Fibroblast of lung (primary cell): ENCODE measurements around the gene ARPC2. TPM values are rescaled to one million over a fixed set of nuclear protein-coding genes. Genes with fewer than 3 reads are reported as not detected.

Experiments
- DNase-seq, 2 donors: peaks; one replicate each; pipeline versions ENCODE4 v3.0.0 to v3.0.0-alpha.2; 2010; ENCODE audit warnings: low read depth in 2 of 2
- H2AFZ ChIP-seq: 2 replicates; pipeline ENCODE4 v1.5.1; 2012; ENCODE audit warnings: low read length, control low read depth, inconsistent platforms
- H3K27ac ChIP-seq: 2 replicates; pipeline ENCODE4 v1.5.1; 2011; ENCODE audit warnings: low read length, control low read depth; ENCODE audit not compliant: insufficient read depth
- H3K27me3 ChIP-seq: 2 replicates; pipeline ENCODE4 v1.5.1; 2011; ENCODE audit warnings: mild to moderate bottlenecking, low read length; ENCODE audit not compliant: control insufficient read depth, insufficient read depth
- H3K36me3 ChIP-seq: 2 replicates; pipeline ENCODE4 v1.5.1; 2011; ENCODE audit warnings: low read length; ENCODE audit not compliant: control insufficient read depth, insufficient read depth
- H3K4me1 ChIP-seq: 2 replicates; pipeline ENCODE4 v1.5.1; 2011; ENCODE audit warnings: low read length; ENCODE audit not compliant: control insufficient read depth, insufficient read depth; ENCODE audit errors: extremely low read depth
- H3K4me2 ChIP-seq: 2 replicates; pipeline ENCODE4 v1.5.1; 2011; ENCODE audit warnings: low read length, control low read depth; ENCODE audit not compliant: insufficient read depth; ENCODE audit errors: extremely low read depth
- H3K4me3 ChIP-seq, 4 experiments: fragments of 200-600 bp in 1 of 4; sonication (generic) in 1 of 4; replicated peaks in 1 of 4; 2 replicates each; pipeline ENCODE4 v1.5.1; 2011 to 2016; ENCODE audit warnings: low read length in 4 of 4, low read depth in 3 of 4, mild to moderate bottlenecking in 3 of 4, control low read depth in 2 of 4, inconsistent platforms in 1 of 4, mixed read lengths in 1 of 4; ENCODE audit not compliant: insufficient read depth in 1 of 4; ENCODE audit errors: control extremely low read depth in 1 of 4
- H3K79me2 ChIP-seq: 2 replicates; pipeline ENCODE4 v1.5.1; 2012; ENCODE audit warnings: mild to moderate bottlenecking, low read length, inconsistent platforms; ENCODE audit not compliant: control insufficient read depth, insufficient read depth
- H3K9ac ChIP-seq: 2 replicates; pipeline ENCODE4 v1.5.1; 2011; ENCODE audit warnings: mild to moderate bottlenecking, low read length, control low read depth; ENCODE audit not compliant: insufficient read depth
- H3K9me3 ChIP-seq: 2 replicates; pipeline ENCODE4 v1.5.1; 2012; ENCODE audit warnings: low read depth, low read length; ENCODE audit not compliant: control insufficient read depth, insufficient read depth
- H4K20me1 ChIP-seq: 2 replicates; pipeline ENCODE4 v1.5.1; 2011; ENCODE audit warnings: low read length; ENCODE audit not compliant: control insufficient read depth, insufficient read depth; ENCODE audit errors: extremely low read depth
- EZH2 ChIP-seq: IDR thresholded peaks from 2 replicates; pipeline ENCODE4 v1.5.1; 2012; ENCODE audit warnings: low read length, control low read depth, mild to moderate bottlenecking; ENCODE audit errors: missing control alignments
- polyA plus RNA-seq, 2 donors: library from polyadenylated mRNA; depleted of rRNA in 1 of 2; stranded (reverse) in 1 of 2; unstranded in 1 of 2; fragments of >200 nt; gene quantifications; 2 replicates each; pipeline ENCODE4 v1.2.1, GENCODE V29; 2011 to 2012; ENCODE audit warnings: missing spikeins in 1 of 2
- total RNA-seq: library from RNA; depleted of rRNA; stranded (reverse); fragments of >200 nt; gene quantifications from 2 replicates; pipeline ENCODE4 v1.2.1, GENCODE V29; 2014
- TF ChIP-seq, protein P1 (sequence below), 2 donors: IDR thresholded peaks in 1 of 2; conservative IDR thresholded peaks in 1 of 2; 1 replicate in 1 of 2; 2 replicates in 1 of 2; pipeline ENCODE4 v1.5.1; 2011 to 2012; ENCODE audit warnings: low read length in 2 of 2, control low read depth in 1 of 2, inconsistent platforms in 1 of 2, low read depth in 1 of 2, mild to moderate bottlenecking in 1 of 2

The ARPC2 gene
- total and polyA plus RNA-seq, 2 donors (not counting 1 experiment from before 2014, with no cell fraction given): 199 to 893 TPM

- Histone ChIP-seq H2AFZ (no peak overlapping the region), H3K27ac (peak overlapping the region; percentile 89), H3K79me2 (peaks cover 59% of the 10 kb centered on the region), H3K4me1 (peaks cover 35% of the 10 kb centered on the region), H3K9ac (no peak overlapping the region), H3K4me2 (peak overlapping the region; percentile 97), H3K9me3 (no peaks in the 10 kb centered on the region), H3K4me3 (peak overlapping the region; percentile 75 to 96 (median 94)), H3K27me3 (no peaks in the 10 kb centered on the region), H3K36me3 (no peaks in the 10 kb centered on the region), H4K20me1 (no peaks in the 10 kb centered on the region)
- TF ChIP-seq, protein P1, sequence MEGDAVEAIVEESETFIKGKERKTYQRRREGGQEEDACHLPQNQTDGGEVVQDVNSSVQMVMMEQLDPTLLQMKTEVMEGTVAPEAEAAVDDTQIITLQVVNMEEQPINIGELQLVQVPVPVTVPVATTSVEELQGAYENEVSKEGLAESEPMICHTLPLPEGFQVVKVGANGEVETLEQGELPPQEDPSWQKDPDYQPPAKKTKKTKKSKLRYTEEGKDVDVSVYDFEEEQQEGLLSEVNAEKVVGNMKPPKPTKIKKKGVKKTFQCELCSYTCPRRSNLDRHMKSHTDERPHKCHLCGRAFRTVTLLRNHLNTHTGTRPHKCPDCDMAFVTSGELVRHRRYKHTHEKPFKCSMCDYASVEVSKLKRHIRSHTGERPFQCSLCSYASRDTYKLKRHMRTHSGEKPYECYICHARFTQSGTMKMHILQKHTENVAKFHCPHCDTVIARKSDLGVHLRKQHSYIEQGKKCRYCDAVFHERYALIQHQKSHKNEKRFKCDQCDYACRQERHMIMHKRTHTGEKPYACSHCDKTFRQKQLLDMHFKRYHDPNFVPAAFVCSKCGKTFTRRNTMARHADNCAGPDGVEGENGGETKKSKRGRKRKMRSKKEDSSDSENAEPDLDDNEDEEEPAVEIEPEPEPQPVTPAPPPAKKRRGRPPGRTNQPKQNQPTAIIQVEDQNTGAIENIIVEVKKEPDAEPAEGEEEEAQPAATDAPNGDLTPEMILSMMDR (conservative IDR thresholded peaks at IDR 0.05 in 1 of 2, IDR thresholded peaks at IDR 0.05 in 1 of 2; ENCODE audit: low read depth in 1 of 2, low read length in 2 of 2): no peak
- no peak for TF ChIP-seq EZH2
- peak; percentile 55 to 67 for DNase-seq
These were observed 72.8 kb downstream of the ARPC2 start for GRCh38 chr2:218289639-218290315.

- no peak for DNase-seq
- H3K9ac ChIP-seq: peak overlapping the region; percentile 84
These were observed 73.6 kb downstream of the ARPC2 start for GRCh38 chr2:218290316-218291261.

More at GRCh38 chr2:218290316-218291261, 73.6 kb downstream of the ARPC2 start:
- Histone ChIP-seq H2AFZ (no peak overlapping the region), H3K36me3 (no peaks in the 10 kb centered on the region), H3K27me3 (no peaks in the 10 kb centered on the region), H4K20me1 (no peaks in the 10 kb centered on the region), H3K9me3 (no peaks in the 10 kb centered on the region), H3K4me1 (peaks cover 27% of the 10 kb centered on the region), H3K79me2 (peaks cover 50% of the 10 kb centered on the region), H3K27ac (peak overlapping the region; percentile 89), H3K4me2 (peak overlapping the region; percentile 97), H3K4me3 (peak overlapping the region; percentile 75 to 96 (median 94))
- TF ChIP-seq, protein P1 (conservative IDR thresholded peaks at IDR 0.05 in 1 of 2, IDR thresholded peaks at IDR 0.05 in 1 of 2; ENCODE audit: low read depth in 1 of 2, low read length in 2 of 2): no peak
- no peak for TF ChIP-seq EZH2
